ENCODE data around the gene SEC22A.

Gene SEC22A

DNA sequence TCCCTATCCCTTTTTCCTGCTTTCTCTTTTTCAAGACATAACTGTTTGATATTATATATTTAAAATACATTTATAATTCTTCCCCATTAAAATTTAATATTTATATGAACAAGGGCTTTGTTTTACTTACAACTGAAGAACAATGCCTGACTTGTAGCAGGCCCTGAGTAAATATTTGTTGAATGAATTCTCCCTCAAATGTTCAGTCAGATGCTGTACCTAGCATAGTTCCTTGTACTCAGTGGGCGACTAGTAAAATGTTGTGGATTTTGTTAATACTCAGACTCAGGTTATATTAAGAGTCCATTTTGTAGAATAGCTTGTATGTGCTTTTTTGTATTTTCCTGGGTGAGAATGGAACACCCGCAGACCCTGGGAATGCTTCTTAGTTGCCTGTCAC, 69.1 kb downstream of the SEC22A start:
- no peak for DNase-seq

GRCh38 chr3:123271466-123272159, 69.9 kb downstream of the SEC22A start:
- DNase-seq: no peak

DNA sequence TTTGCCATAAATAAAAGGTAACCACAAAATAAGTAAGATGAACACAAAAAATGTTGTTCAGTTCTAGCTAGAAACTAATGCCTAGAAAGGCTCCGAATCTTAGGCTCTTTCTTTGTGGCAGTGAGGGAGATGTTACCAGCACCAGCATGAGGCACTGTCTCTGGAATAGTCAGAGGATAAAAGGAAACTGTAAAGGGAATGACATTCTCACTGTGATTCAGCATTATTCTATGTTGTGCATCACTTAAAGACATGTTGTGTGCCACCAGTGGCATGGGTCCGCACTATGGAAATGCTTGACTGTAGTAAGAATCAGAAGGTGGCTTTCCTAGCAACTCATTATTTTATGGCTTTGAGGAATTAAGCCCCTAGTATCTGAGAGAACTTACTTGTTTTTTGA, 70.8 kb downstream of the SEC22A start:
- no peak for DNase-seq

GRCh38 chr3:123275691-123276090, 73.9 kb downstream of the SEC22A start:
- no peak for DNase-seq

DNA sequence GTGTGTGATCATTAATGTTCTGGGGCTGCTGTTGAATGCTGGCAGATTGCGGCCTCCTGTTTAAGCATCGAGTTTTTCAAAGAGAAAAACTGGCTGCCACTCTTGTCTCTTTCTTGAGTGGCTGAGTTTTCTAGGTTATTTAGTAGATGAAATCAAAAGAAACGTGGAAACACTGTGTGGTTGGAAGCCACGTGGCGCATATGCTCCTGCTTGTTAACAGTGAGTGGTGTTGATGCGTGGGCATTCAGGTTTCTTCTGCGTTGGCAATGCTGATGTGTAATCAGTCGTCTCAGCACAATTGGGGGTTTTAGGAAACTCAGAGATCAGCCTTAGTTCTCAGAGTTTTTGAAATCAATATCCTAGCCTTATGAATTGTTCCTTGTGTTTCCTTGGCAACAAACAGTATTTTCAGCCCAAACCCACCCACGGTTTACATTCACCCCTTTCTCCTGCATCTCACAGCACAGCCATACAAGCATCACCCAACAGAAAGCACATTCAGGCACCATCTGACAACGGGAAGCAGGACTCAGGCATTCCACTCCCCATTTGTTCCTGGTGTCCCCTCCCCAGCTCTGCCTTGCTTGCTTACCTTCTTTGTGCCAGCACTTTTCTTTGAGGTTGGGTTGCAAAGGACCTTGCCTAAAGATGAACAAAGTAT, 74.7 kb downstream of the SEC22A start:
- no peak for DNase-seq

- no peak for DNase-seq
Observed at GRCh38 chr3:123277106-123277505, 75.4 kb downstream of the SEC22A start.

- DNase-seq: no peak
Observed at GRCh38 chr3:123278446-123278845, 76.7 kb downstream of the SEC22A start.

DNA sequence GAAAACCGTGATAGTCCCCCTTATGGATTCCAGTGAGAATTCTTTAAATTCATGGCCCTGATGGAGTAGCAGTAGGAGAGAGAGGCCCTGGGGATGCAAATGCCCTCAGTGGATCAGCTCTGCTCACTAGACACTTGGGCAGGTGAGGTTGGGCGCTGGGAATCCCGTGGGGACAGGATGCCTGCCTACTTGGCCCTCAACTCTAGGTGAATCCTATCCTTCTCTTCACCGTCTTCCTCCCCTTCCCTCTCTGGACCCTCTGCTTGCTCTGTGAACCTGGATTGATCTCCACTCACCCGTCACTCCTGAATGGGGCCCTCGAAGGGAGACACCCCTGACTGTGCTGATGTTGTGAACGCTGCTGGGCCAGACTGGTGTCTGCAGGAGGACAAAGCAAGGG, 77.4 kb downstream of the SEC22A start:
- DNase-seq: no peak

GRCh38 chr3:123281406-123281805, 79.7 kb downstream of the SEC22A start:
- DNase-seq: no peak

DNA sequence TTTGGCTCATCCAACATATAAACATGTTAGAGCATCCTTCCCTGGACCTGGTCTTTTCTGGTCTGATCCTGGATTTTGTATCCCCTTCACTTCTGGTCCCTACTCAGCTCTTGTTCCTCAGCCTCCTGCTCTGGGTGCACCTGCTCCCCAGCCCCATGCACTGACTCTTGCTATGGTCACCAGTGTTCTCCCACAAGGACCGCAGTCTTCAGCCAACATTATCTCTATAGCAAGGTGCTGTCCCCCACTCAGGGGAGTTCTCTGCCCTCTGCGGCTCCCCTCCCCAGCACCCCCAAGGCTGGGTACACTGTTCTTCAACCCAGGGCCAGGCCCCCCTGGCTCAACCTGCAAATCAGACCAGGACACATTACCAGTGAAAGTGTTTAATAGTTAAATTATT, 80.2 kb downstream of the SEC22A start:
- DNase-seq: no peak

DNA sequence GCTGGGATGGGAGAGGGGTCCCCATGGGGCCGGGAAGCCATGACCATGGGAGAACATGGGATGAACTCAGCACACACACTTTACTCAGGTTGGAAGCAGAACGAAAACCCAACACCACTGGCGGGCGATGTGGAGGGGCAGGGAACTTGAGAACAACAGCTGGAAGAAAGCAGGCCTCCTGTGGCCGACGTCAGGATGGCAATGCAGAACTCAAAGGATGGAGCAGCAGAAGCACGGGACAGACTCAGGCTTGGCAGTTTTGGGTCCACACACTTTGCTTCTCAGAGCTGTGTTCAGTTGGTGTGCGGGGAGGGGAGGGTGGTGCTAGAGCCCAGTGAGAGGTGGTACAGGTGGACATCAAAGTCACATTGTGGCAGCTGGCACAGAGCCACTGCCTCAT, 80.7 kb downstream of the SEC22A start:
- DNase-seq: no peak

DNA sequence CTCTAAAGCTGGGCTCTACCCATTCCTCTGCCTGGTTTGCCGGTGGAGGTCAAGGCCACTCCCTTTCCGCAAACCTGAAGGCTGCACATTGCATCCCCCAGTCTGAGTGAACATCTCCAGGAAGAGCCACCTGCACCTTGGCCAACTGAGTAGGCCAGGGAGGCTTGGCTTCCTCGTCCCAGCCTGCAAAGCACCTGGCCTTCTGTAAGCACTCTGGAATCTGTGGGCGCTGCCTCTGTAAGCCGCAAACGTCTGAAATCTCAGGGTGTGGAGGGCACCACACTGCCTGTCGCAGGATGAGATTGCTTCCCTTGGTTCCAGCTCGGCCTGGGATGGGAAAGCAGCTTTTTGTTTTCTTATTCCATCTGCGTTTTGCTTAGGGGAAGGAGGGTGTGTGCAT, 81.3 kb downstream of the SEC22A start:
- no peak for DNase-seq

DNA sequence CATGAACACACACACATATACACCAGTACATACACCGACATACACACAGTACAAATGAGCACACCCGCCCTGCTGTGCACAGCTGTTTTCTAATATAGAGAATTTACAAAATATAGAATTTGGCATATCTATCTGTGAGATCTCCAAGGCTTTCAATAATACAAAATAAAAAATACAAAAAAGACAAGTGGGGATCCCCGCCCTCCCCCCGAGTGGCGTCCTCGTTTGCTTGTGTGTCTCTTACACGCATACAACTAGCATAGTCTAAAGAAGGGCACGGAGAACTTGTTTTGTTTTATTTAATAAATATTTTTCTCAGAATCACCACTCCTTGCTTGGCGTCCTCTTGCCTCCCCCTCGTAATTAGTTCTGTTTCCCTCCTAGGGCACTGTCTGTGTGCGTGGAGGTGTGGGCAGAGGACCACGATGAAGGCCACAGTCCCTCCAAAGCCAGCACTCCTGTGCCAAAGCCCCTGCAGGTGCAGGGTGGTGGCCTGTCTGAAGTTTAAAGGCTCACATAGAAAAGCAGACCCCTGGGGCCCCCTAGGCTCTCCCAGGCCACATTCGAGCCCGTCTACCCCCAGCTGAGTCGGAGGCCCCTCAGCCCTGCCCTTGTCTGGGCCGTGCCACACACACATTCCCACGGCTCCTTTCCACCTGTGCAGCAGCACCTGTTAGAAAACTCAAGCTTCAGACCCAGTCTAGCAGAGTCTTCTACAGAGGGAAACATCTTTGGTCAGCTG, 82.1 kb downstream of the SEC22A start:
- no peak for DNase-seq

DNA sequence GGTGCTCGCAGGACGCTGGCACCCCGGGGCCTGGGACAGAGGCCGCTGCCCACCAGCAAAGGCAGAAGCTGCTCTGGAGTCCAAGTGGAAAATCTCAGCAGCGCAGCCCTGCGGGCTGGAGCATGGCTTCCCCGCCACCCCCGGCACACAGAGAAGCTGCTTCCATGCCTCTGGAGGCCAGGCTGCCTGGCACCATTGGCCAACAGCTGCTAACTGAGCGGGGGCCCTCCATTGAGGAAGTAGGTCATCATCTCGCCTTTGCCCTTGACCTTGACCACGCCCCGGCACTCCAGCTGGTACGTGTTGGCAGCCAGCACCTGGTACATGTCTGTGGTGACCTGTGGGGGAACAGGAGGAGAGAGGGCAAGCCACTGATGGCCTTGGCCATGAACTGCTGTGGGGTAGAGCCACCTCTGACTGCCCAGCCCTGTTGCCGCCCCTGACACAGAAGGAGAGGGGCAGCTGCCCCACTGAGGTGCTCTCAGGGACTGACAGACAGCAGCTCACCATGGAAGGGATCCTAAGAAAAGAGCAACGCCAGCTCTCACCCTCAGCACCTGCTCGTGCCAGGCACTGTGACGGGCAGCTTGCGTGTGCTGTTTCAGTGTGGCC, 82.8 kb downstream of the SEC22A start:
- no peak for DNase-seq

DNA sequence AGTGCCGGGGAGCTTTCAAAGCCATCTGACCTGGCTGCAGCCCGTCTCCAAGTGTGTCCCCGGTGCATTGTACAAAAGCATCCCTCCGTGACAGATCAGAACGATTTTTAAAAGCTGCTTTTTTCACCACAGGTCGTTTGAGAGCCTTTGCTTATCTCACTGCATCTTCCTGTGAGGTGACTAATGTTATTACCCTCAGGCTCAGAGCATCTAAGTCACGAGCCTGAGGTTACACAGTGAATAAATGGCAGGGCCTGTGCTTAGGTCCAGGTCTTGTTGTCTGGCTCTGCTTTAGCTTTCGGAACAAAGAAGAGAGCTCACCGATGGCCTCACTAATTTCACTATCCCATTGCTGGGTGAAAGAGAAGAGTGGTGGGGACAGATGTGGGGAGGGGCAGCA, 83.3 kb downstream of the SEC22A start:
- DNase-seq: no peak

- DNase-seq: no peak
Observed at GRCh38 chr3:123285479-123285878, 83.7 kb downstream of the SEC22A start.

- DNase-seq: no peak
Observed at GRCh38 chr3:123285931-123286307, 84.2 kb downstream of the SEC22A start.

GRCh38 chr3:123286308-123287023, 84.7 kb downstream of the SEC22A start:
- no peak for DNase-seq

DNA sequence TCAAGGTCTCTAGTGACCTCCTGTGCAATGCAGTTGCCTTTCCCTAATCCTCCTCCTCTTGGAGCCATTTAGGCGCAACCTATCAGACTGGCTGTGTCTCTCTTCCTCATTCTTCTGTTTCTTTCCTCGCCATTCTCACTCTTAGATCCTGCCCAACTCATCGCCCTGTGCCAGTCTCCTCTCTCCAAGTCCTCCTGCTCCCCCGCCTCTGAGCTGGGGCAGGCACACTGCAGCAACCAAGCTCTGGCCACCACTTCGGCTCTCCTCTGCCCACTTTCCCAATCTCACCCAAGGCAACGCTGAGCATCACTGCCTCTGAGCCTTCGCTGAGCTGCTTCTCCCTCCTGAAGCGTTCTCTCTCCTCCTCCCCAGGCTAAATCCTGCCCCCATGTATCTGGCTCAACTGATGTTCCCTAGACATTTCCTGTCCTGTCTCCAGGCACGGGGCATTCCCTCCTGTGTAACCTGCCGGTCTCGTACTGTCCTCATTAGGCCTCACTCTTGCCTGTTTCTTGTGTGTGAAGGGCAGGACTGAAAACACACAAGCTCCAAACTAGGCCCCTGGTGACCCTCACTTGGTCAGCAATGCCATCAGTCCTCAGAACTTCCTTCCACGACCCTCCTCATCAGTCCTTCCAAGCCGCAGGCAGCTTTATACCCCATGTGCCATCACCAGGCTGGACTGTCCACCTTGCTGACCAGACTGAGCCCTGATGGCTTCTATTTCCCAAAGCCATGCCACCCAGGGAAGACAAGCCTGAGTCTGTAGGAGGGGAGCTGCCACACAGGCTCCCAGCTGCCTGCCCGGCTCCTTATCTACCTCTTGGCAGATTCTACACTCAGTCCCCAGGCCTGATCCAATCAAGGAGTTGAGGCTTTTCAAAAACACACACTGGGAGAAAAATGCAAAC, 85.6 kb downstream of the SEC22A start:
- no peak for DNase-seq

- no peak for DNase-seq
Observed at GRCh38 chr3:123287962-123288302, 86.2 kb downstream of the SEC22A start.

GRCh38 chr3:123289391-123290106, 87.8 kb downstream of the SEC22A start:
- DNase-seq: no peak

Measured in activated T-cell treated with anti-CD3 and anti-CD28 coated beads, Interleukin-2, amount 50 U/mL, for 1 hour (primary cell).